ENCODE measurements around the gene HAPLN2. TPM values are rescaled to one million over a fixed set of nuclear protein-coding genes. Genes with fewer than 3 reads are reported as not detected.
A peak's percentile ranks its signal among the peaks of the same experiment; 100 is the strongest.

HAPLN2 gene
- total and polyA plus RNA-seq, 2 donors (not counting 1 experiment from before 2014, with no cell fraction given), result 0.13 TPM; not detected in 1

DNA sequence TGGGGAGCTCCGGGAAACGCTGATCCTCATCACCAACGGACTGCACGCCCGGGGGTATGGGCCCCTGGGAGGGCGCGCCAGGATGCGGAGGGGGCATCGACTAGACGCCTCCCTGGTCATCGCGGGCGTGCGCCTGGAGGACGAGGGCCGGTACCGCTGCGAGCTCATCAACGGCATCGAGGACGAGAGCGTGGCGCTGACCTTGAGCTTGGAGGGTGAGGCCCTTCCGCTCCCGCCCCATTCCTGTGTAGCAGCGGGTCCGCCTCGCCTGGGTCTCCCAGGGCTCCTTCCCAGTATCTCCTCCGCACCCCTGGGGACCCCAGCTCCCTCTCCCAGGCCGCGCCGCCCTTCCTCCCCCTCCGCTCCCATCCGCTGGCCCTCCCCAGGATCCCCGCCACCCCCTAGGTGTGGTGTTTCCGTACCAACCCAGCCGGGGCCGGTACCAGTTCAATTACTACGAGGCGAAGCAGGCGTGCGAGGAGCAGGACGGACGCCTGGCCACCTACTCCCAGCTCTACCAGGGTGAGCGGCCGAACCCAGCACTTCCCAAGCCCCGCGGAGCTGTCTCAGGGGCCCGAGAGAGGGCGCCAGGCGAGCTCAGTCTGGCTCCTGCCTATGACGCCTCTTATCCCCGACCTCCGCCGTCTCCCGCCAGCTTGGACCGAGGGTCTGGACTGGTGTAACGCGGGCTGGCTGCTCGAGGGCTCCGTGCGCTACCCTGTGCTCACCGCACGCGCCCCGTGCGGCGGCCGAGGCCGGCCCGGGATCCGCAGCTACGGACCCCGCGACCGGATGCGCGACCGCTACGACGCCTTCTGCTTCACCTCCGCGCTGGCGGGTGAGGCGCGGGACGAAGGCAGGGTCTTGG lies 5.0 kb downstream of the HAPLN2 start:
- Histone ChIP-seq H3K36me3 (replicated peaks in 1 of 2; ENCODE audit: control extremely low read depth in 1 of 2, control insufficient read depth in 1 of 2, extremely low read depth in 1 of 2, insufficient read depth in 2 of 2, low read length in 1 of 2) (no peaks in the 10 kb centered on the region), H2AFZ (ENCODE audit: insufficient read depth, low read depth, low read length, poor library complexity, severe bottlenecking) (peak overlapping the region; percentile 67), H3K27ac (ENCODE audit: low read length in 2 of 2) (no peak overlapping the region), H3K9me3 (ENCODE audit: control extremely low read depth in 1 of 3, control insufficient read depth in 2 of 3, insufficient read depth in 1 of 3, low read length in 2 of 3) (peaks cover 0 to 6% (median 4%) of the 10 kb centered on the region in 3 donors), H3K4me1 (ENCODE audit: control insufficient read depth in 2 of 2, insufficient read depth in 2 of 2, low read length in 2 of 2) (peaks cover 22 to 26% of the 10 kb centered on the region in 2 donors), H3K4me3 (ENCODE audit: control extremely low read depth in 1 of 5, extremely low read depth in 1 of 5, insufficient read depth in 1 of 5, low read depth in 2 of 5, low read length in 4 of 5) (peak overlapping the region in 4 of 5 experiments; percentile 31 to 60 (median 47)), H3K4me2 (replicated peaks; ENCODE audit: low read depth, low read length, poor library complexity, severe bottlenecking) (peak overlapping the region; percentile 83), H4K20me1 (ENCODE audit: control insufficient read depth, insufficient read depth, low read length, poor library complexity, severe bottlenecking) (no peaks in the 10 kb centered on the region), H3K9ac (ENCODE audit: low read length) (peak overlapping the region; percentile 39), H3K27me3 (replicated peaks in 1 of 4; ENCODE audit: control extremely low read depth in 1 of 4, control insufficient read depth in 3 of 4, insufficient read depth in 4 of 4, low read length in 3 of 4) (peaks cover 2 to 76% (median 35%) of the 10 kb centered on the region in 4 experiments), H3K79me2 (ENCODE audit: control insufficient read depth, insufficient read depth, low read length) (no peaks in the 10 kb centered on the region)
- no peak for TF ChIP-seq EZH2 (IDR thresholded peaks at IDR 0.05; ENCODE audit: borderline replicate concordance, insufficient read depth, low read depth, low read length, poor library complexity, severe bottlenecking)
- TF ChIP-seq, protein P1, sequence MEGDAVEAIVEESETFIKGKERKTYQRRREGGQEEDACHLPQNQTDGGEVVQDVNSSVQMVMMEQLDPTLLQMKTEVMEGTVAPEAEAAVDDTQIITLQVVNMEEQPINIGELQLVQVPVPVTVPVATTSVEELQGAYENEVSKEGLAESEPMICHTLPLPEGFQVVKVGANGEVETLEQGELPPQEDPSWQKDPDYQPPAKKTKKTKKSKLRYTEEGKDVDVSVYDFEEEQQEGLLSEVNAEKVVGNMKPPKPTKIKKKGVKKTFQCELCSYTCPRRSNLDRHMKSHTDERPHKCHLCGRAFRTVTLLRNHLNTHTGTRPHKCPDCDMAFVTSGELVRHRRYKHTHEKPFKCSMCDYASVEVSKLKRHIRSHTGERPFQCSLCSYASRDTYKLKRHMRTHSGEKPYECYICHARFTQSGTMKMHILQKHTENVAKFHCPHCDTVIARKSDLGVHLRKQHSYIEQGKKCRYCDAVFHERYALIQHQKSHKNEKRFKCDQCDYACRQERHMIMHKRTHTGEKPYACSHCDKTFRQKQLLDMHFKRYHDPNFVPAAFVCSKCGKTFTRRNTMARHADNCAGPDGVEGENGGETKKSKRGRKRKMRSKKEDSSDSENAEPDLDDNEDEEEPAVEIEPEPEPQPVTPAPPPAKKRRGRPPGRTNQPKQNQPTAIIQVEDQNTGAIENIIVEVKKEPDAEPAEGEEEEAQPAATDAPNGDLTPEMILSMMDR (IDR thresholded peaks at IDR 0.05), result peak; percentile 52
- H3K27ac Mint-ChIP-seq, result no peak overlapping the region
- no peaks in the 10 kb centered on the region for H3K9me3 Mint-ChIP-seq (ENCODE audit: insufficient read depth)
- ChIA-PET POLR2A (interaction anchor here (0.6 kb wide), 1 partner anchor 98 kb away, joined by 5 read pairs; no protein-coding TSS in a partner anchor), CTCF (interaction anchor here (0.6 to 12.9 kb wide), 26 partner anchors 10 to 860 kb away, joined by 3 to 173 read pairs (median 6); partner anchors contain the start of genes BCAN, CRABP2, NAXE and NES)
- peaks cover 15% of the 10 kb centered on the region for H3K4me1 Mint-ChIP-seq
- ATAC-seq (ENCODE audit: low read depth), result peak; percentile 53
- peaks cover 59% of the 10 kb centered on the region for H3K27me3 Mint-ChIP-seq
- H3K4me3 Mint-ChIP-seq, result peak overlapping the region; percentile 77
- 3% methylated on average over 74 of the region's 87 CpGs for WGBS (ENCODE audit: insufficient coverage)
- DNase-seq, result peak; percentile 69
- intact Hi-C loops (cut with micrococcal nuclease), result loop anchor here (2.0 kb wide), 1 partner anchor 267 kb away; no protein-coding TSS in a partner anchor

Measured in B cell (primary cell).